C4-2B (cell line): ENCODE data around the gene DCHS1.

Source experiments
- ZFX ChIP-seq: fragments of 450-650 bp; IDR thresholded peaks from 2 replicates; pipeline ENCODE4 v1.6.1; 2017
- TF ChIP-seq, protein P1 (sequence below): fragments of 450-650 bp; conservative IDR thresholded peaks from 2 replicates; pipeline ENCODE4 v1.5.1; 2017; ENCODE audit warnings: mild to moderate bottlenecking

- TF ChIP-seq, protein P1, sequence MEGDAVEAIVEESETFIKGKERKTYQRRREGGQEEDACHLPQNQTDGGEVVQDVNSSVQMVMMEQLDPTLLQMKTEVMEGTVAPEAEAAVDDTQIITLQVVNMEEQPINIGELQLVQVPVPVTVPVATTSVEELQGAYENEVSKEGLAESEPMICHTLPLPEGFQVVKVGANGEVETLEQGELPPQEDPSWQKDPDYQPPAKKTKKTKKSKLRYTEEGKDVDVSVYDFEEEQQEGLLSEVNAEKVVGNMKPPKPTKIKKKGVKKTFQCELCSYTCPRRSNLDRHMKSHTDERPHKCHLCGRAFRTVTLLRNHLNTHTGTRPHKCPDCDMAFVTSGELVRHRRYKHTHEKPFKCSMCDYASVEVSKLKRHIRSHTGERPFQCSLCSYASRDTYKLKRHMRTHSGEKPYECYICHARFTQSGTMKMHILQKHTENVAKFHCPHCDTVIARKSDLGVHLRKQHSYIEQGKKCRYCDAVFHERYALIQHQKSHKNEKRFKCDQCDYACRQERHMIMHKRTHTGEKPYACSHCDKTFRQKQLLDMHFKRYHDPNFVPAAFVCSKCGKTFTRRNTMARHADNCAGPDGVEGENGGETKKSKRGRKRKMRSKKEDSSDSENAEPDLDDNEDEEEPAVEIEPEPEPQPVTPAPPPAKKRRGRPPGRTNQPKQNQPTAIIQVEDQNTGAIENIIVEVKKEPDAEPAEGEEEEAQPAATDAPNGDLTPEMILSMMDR = no peak
- TF ChIP-seq ZFX = no peak
These were observed 39.8 kb upstream of the DCHS1 start for GRCh38 chr11:6695377-6695776.
